NCI-H82 treated with DMSO at 0.1 percent for 48 hours (cell line): ENCODE data around the gene SCAP.

Source experiments
- DNase-seq: peaks from one replicate; lab custom pipeline; 2025; ENCODE audit not compliant: unreplicated experiment; lab: John Stamatoyannopoulos, UW

SCAP gene

GRCh38 chr3:47432673-47433072 lies 43.1 kb downstream of the SCAP start:
- DNase-seq = no peak

- DNase-seq = no peak
Measured at GRCh38 chr3:47431225-47431624, 44.5 kb downstream of the SCAP start.

DNA sequence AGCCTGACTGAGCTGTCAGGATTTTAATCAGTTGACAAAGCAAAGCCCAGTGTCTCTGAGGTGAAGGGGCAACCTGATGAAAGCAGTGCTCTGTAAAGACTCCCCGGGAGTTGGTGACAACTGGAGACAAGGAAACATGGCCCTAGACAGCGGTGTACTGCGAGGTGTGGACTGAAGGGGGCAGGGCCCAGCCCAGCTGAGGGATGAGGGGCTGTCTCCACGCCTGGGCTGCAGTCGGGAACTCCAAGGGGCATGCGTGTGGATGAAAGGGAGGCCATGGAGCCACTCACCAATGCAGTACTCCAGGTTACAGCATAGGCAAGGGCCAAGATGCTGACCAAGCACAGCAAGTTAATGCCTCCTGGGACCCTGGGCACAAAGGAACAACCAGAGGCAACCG lies 45.1 kb downstream of the SCAP start:
- no peak for DNase-seq

DNA sequence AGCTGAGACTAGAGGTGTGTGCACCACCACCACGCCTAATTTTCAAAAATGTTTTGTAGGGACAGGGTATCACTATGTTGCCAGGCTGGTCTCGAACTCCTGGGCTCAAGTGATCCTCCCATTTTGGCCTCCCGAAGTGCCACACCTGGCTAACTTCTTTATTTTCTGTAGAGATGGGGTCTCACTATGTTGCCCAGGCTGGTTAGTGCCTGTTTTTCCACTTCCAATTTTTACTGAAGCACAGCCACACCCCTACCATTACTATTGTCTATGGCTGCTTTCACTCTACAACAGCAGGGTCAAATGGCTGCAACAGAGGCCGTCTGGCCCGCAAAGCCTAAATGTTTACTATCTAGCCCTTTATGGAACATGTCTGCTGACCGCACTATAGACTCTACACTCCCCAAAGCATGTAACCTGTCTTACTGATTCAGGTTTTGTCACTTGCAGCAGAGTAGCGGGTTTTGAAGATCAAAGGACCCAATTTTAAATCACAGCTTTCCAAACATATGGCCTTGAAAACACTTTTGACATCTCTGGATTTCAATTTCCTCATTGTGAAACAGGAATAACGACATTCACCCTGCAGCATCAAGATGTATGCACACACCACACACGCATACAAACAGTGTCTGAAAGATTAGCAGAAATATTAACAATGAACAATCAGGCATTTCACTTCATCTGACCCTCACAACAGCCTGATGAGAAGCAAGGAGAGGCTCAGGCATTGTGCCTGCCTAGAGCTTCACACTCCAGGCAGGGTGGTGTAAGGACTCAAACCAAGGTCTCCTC lies 46.1 kb downstream of the SCAP start:
- DNase-seq = no peak

DNA sequence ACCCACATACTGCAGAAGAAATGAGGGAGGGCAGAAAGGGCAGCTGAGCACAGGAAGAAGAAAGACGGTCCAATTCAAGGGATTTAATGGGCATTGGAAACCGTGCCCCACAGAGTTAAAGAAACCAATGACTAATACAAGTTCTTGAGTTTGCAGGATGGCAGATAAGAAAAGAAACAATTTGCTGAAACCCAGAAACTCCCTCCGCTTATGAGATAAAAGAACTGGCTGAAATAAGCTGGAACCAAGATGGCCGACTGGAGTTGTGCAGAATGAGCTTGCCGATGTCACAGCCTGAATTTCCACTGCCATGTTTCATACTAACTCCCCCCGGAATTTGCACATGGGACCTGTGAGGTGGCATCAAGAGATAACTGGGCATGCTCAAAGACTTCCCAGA lies 47.1 kb downstream of the SCAP start:
- no peak for DNase-seq

DNA sequence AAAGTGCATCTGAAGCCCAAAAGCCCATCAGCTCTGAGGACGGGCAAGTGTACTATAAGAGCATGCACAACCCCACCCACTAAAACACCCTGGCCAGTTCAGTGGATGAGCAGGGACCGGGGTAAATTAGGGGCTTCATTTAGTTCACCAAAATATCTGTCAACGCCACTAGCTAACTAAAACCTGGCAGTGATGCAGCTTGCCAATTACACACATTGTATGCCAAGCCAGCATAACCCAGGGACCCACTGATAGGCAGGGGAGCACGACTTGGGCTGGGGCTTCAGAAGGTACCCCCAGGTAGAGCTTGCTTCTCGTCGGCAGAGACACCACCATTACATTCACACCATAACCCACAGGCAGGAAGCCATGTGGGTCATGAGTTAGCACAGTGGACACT lies 47.9 kb downstream of the SCAP start:
- DNase-seq = no peak

GRCh38 chr3:47425959-47426358 lies 49.8 kb downstream of the SCAP start:
- no peak for DNase-seq

GRCh38 chr3:47425383-47425778 lies 50.4 kb downstream of the SCAP start:
- DNase-seq = no peak

GRCh38 chr3:47424434-47425382 lies 51.0 kb downstream of the SCAP start:
- DNase-seq = no peak

GRCh38 chr3:47423548-47424145 lies 52.1 kb downstream of the SCAP start:
- DNase-seq = no peak

- DNase-seq = no peak
Measured at GRCh38 chr3:47422743-47423142, 53.0 kb downstream of the SCAP start.

GRCh38 chr3:47421741-47422649 lies 53.7 kb downstream of the SCAP start:
- DNase-seq = no peak

- peak; percentile 31 for DNase-seq
Measured at GRCh38 chr3:47420511-47421484, 54.9 kb downstream of the SCAP start.

- DNase-seq = no peak
Measured at GRCh38 chr3:47420044-47420430, 55.7 kb downstream of the SCAP start.

- no peak for DNase-seq
Measured at GRCh38 chr3:47419083-47420043, 56.4 kb downstream of the SCAP start.

- DNase-seq = no peak
Measured at GRCh38 chr3:47418167-47419082, 57.3 kb downstream of the SCAP start.

DNA sequence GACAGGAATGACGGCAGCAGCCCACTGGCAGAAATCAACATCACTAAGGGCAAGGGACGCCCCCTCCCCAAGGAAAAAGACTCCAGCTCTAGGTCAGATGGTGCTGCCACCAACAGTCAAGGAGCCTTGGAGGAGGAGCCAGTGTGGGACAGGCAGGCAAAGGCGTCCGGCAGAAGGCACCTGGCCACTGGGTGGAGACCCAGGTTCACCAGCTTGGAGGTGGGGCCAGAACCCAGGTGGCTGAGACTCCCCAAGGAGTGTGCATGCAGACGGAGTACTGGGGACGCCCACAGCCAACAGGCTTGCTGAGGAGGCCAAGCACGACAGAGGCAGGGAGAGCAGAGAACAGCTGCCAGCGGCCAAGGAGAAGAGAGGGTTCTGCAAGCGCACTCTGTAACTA lies 59.7 kb downstream of the SCAP start:
- DNase-seq = no peak
